Calu3 (cell line): ENCODE data around the gene NANOS2. TPM values are rescaled to one million over a fixed set of nuclear protein-coding genes. Genes with fewer than 3 reads are reported as not detected.

Source experiments
- BruUV-seq: library from RNA; stranded (reverse); fragments of 400-500 nt; replicated peaks from 2 replicates; lab custom pipeline; 2021; lab: Mats Ljungman, UMichigan
- CTCF ChIA-PET: fragments of 300-600 bp; sonication (Branson Sonifier 250); formaldehyde crosslinking; loops from one replicate; lab custom pipeline; 2022; ENCODE audit warnings: antibody characterized with exemption; lab: Charles Lee
- DNase-seq: peaks from one replicate; pipeline ENCODE4 v3.0.0; 2022
- H3K27ac Mint-ChIP-seq: one replicate; pipeline ENCODE4 v1.8.0; 2022; ENCODE audit warnings: mixed read lengths; ENCODE audit not compliant: unreplicated experiment
- H3K27me3 Mint-ChIP-seq: one replicate; pipeline ENCODE4 v1.8.0; 2022; ENCODE audit warnings: mixed read lengths; ENCODE audit not compliant: unreplicated experiment
- H3K36me3 Mint-ChIP-seq: one replicate; pipeline ENCODE4 v1.8.0; 2022; ENCODE audit warnings: mild to moderate bottlenecking, moderate library complexity, mixed read lengths; ENCODE audit not compliant: insufficient read depth, unreplicated experiment
- H3K4me1 Mint-ChIP-seq: one replicate; pipeline ENCODE4 v1.8.0; 2022; ENCODE audit warnings: mild to moderate bottlenecking, low read depth, mixed read lengths; ENCODE audit not compliant: unreplicated experiment
- H3K4me3 Mint-ChIP-seq: one replicate; pipeline ENCODE4 v1.8.0; 2022; ENCODE audit warnings: mild to moderate bottlenecking, low read depth, moderate library complexity, mixed read lengths; ENCODE audit not compliant: unreplicated experiment
- H3K9me3 Mint-ChIP-seq: one replicate; pipeline ENCODE4 v1.8.0; 2022; ENCODE audit warnings: low read depth, mixed read lengths; ENCODE audit not compliant: unreplicated experiment
- intact Hi-C: fragments of 100-400 bp; cut with micrococcal nuclease; formaldehyde crosslinking; loops from one replicate; pipeline ENCODE4 v1.10.0; 2022; ENCODE audit not compliant: unreplicated experiment
- total RNA-seq: library from RNA; stranded (reverse); gene quantifications from 2 replicates; pipeline ENCODE4 v1.2.3, GENCODE V29; 2022
- TF ChIP-seq, protein P1 (sequence below): fragments of 200-600 bp; IDR thresholded peaks from one replicate; pipeline ENCODE4 v1.8.0; 2022; ENCODE audit warnings: antibody characterized with exemption; ENCODE audit not compliant: unreplicated experiment

NANOS2 gene
- total RNA-seq, 1 experiment from 2014 or later, result not detected

DNA sequence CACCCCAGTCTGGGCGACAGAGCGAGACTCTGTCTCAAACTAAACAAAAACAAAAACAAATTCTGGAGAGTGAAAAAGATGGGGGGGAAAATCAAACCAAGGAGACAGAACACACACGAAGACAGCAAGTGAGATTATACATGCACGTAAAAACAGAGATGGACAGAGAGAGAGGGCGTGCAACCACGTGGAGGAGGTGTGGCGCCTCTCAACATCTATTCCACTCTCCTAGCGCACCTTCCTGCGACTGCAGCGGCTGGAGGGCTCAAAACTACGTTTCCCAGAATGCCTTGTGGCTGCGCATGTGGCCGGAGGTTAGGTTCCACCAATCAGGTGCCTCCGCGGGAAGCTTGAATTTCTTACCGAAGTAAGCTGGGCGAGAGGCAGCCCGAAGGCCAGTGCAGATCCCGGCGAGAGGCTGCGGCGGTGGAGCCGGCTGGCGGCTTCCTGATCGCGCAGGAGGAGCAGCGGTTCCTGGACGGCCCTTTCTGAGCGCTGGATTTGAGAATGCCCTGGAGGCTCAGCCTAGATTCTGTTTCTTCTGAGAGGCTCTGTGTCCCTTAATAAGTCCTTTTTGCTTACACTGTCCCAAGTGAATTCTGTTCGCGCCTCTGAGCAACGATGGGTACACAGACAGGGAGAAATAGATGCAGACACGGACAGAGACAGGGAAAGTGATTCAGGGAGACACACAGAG lies 13.1 kb upstream of the NANOS2 start:
- CTCF ChIA-PET, result interaction anchor here (1.0 kb wide), 3 partner anchors 8 to 89 kb away, joined by 3 to 4 read pairs (median 4); partner anchors contain the start of gene MYPOP
- Mint-ChIP-seq H3K27ac (no peak overlapping the region), H3K4me1 (peaks cover 18% of the 10 kb centered on the region), H3K9me3 (no peaks in the 10 kb centered on the region), H3K4me3 (peak overlapping the region; percentile 27), H3K27me3 (peaks cover 41% of the 10 kb centered on the region), H3K36me3 (peaks cover 5% of the 10 kb centered on the region)
- intact Hi-C loops, result no loop called here
- TF ChIP-seq, protein P1, sequence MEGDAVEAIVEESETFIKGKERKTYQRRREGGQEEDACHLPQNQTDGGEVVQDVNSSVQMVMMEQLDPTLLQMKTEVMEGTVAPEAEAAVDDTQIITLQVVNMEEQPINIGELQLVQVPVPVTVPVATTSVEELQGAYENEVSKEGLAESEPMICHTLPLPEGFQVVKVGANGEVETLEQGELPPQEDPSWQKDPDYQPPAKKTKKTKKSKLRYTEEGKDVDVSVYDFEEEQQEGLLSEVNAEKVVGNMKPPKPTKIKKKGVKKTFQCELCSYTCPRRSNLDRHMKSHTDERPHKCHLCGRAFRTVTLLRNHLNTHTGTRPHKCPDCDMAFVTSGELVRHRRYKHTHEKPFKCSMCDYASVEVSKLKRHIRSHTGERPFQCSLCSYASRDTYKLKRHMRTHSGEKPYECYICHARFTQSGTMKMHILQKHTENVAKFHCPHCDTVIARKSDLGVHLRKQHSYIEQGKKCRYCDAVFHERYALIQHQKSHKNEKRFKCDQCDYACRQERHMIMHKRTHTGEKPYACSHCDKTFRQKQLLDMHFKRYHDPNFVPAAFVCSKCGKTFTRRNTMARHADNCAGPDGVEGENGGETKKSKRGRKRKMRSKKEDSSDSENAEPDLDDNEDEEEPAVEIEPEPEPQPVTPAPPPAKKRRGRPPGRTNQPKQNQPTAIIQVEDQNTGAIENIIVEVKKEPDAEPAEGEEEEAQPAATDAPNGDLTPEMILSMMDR, result no peak
- no TSS peak for BruUV-seq
- DNase-seq, result peak; percentile 94

DNA sequence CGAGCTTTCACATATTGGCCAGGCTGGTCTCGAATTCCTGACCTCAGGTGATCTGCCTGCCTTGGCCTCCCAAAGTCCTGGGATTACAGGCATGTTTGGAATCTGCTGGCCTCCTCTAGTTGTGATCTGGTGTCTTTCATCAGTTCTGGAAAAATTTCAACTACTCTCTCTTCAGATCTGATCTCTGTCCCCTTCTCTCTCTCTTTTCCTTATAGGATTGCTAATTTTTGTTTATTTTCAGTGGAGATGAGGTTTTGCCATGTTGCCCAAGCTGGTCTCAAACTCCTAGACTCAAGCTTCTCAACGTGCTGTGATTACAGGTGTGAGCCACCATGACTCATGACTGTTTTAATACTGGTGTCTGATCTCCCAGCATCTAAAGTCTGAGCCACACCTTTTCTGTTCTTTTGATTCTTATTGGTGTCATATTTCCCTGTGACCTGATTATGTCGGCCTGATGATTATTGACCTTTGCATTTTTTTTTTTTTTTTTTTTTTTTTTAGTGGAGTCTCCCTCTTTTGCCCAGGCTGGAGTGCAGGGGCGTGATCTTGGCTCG lies 10.4 kb upstream of the NANOS2 start:
- CTCF ChIA-PET, result interaction anchor here (0.7 kb wide), 3 partner anchors 9 to 94 kb away, joined by 4 to 7 read pairs (median 5); no protein-coding TSS in a partner anchor
- Mint-ChIP-seq H3K36me3 (peaks cover 10% of the 10 kb centered on the region), H3K4me3 (no peak overlapping the region), H3K4me1 (peaks cover 23% of the 10 kb centered on the region), H3K27ac (no peak overlapping the region), H3K9me3 (no peaks in the 10 kb centered on the region), H3K27me3 (peaks cover 33% of the 10 kb centered on the region)
- intact Hi-C loops, result no loop called here
- DNase-seq, result no peak
- BruUV-seq, result no TSS peak
- TF ChIP-seq, protein P1, result no peak

DNA sequence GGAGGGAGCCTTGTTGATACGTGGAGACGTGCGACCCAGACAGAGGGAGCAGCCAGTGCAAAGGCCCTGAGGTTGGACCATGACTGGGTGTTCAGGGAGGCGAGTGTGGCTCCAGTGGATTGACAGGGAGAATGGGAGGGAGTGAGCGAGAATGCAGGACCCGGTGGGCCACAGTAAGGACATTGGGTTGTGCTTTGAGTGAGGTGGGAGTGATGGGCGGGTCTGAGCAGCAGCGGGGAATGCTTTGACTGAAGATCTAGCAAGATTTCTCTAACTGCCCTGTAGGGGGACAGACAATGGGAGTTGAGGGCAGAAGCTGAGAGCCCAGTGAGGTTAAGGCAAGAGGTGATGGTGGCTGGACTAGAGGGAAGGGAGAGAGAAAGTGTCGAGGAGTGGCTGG lies 7.7 kb upstream of the NANOS2 start:
- DNase-seq, result no peak
- no peak overlapping the region for H3K4me3 Mint-ChIP-seq
- TF ChIP-seq, protein P1, result no peak
- intact Hi-C loops, result no loop called here
- peaks cover 23% of the 10 kb centered on the region for H3K27me3 Mint-ChIP-seq
- no peaks in the 10 kb centered on the region for H3K9me3 Mint-ChIP-seq
- CTCF ChIA-PET, result no interaction called here
- H3K27ac Mint-ChIP-seq, result no peak overlapping the region
- BruUV-seq, result no TSS peak
- H3K36me3 Mint-ChIP-seq, result peaks cover 5% of the 10 kb centered on the region
- peaks cover 22% of the 10 kb centered on the region for H3K4me1 Mint-ChIP-seq

DNA sequence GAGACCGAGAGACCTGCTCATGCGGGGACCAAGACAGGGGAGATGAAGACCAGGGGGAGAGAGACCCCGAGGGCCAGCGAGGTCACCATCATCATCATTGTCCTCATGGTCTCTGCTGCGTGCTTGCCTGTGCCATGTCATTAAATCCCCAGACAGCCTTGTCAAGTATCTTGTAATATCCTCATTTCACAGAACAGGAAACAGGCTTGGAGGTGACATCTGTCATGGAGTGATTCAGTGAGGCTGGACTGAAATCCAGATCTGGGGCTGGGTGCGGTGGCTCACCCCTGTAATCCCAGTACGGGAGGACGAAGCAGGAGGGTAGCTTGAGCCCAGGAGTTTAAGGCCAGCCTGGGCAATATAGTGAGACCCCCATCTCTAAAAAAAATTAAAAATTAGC lies 5.9 kb upstream of the NANOS2 start:
- no peak for DNase-seq
- intact Hi-C loops, result no loop called here
- Mint-ChIP-seq H3K27ac (no peak overlapping the region), H3K27me3 (peaks cover 23% of the 10 kb centered on the region), H3K4me3 (no peak overlapping the region), H3K36me3 (peaks cover 5% of the 10 kb centered on the region), H3K9me3 (no peaks in the 10 kb centered on the region), H3K4me1 (peaks cover 22% of the 10 kb centered on the region)
- CTCF ChIA-PET, result interaction anchor here (0.8 kb wide), 1 partner anchor 18 kb away, joined by 4 read pairs; the partner anchor contains the start of gene MYPOP
- no TSS peak for BruUV-seq
- TF ChIP-seq, protein P1, result no peak
